HepG2 (cell line): ENCODE results near the gene TMEM87B. TPM values are rescaled to one million over a fixed set of nuclear protein-coding genes. Genes with fewer than 3 reads are reported as not detected.

Source experiments
- CAMTA2 ChIP-seq: sonication (generic); formaldehyde crosslinking; IDR thresholded peaks from 2 replicates; pipeline ENCODE4 v1.4.0; 2020; ENCODE audit warnings: mild to moderate bottlenecking, missing genetic modification reagents, borderline replicate concordance
- GRHL1 ChIP-seq: sonication (generic); formaldehyde crosslinking; conservative IDR thresholded peaks from 2 replicates; pipeline ENCODE4 v1.8.0; 2022; ENCODE audit warnings: missing genetic modification reagents
- MAFF ChIP-seq: IDR thresholded peaks from 2 replicates; pipeline ENCODE4 v1.6.1; 2011; ENCODE audit warnings: low read depth, low read length, improper control_type of control experiment
- MXD4 ChIP-seq: IDR thresholded peaks from 2 replicates; pipeline ENCODE4 v1.6.1; 2016; ENCODE audit warnings: mild to moderate bottlenecking, missing biosample characterization, missing genetic modification reagents
- RBM39 ChIP-seq: fragments of 200-400 bp; formaldehyde crosslinking; IDR thresholded peaks from one replicate; pipeline ENCODE4 v1.6.1; 2018; ENCODE audit warnings: antibody characterized with exemption, mild to moderate bottlenecking, low read depth, low read length; ENCODE audit not compliant: poor library complexity, severe bottlenecking
- ZFY ChIP-seq: sonication (generic); formaldehyde crosslinking; IDR thresholded peaks from 2 replicates; pipeline ENCODE4 v1.4.0; 2020; ENCODE audit warnings: missing genetic modification reagents
- ZNF792 ChIP-seq: IDR thresholded peaks from 2 replicates; pipeline ENCODE4 v1.6.1; 2016
- ZNF878 ChIP-seq: sonication (generic); formaldehyde crosslinking; IDR thresholded peaks from 2 replicates; pipeline ENCODE4 v1.8.1; 2023; ENCODE audit warnings: mild to moderate bottlenecking, missing genetic modification reagents, moderate library complexity
- polyA plus RNA-seq, 8 experiments: library from polyadenylated mRNA; depleted of rRNA in 3 of 8; stranded (reverse) in 7 of 8; unstranded in 1 of 8; fragments of >200 nt; fragmentation: Illumina TruSeq in 4 of 8; extraction: Trizol in 4 of 8; gene quantifications; 2 replicates each; pipeline versions ENCODE4 v1.2.1 to v1.2.3, GENCODE V29; 2011 to 2016; ENCODE audit warnings: low read depth in 4 of 8, missing spikeins in 1 of 8, mixed read lengths in 1 of 8; ENCODE audit not compliant: insufficient read depth in 1 of 8
- total RNA-seq, 5 experiments: library from RNA; depleted of rRNA; stranded (reverse); fragments of >200 nt; fragmentation: Illumina TruSeq; extraction: Trizol; gene quantifications; 2 replicates each; pipeline ENCODE4 v1.2.3, GENCODE V29; 2016; ENCODE audit warnings: low read depth in 1 of 5
- TF ChIP-seq, protein P1 (sequence below), 2 experiments: fragments of 450-650 bp in 1 of 2; sonication (generic) in 1 of 2; formaldehyde crosslinking in 1 of 2; IDR thresholded peaks; 2 replicates each; pipeline versions ENCODE4 v1.6.1 to v1.8.0; 2016 to 2022; ENCODE audit warnings: antibody characterized with exemption in 1 of 2, mild to moderate bottlenecking in 1 of 2, missing genetic modification reagents in 1 of 2

Gene TMEM87B
- total and polyA plus RNA-seq, 2 of the 13 experiments (the other 11 are each of a cell fraction or from before 2014, with no cell fraction given): 15.1 to 16.2 TPM

DNA sequence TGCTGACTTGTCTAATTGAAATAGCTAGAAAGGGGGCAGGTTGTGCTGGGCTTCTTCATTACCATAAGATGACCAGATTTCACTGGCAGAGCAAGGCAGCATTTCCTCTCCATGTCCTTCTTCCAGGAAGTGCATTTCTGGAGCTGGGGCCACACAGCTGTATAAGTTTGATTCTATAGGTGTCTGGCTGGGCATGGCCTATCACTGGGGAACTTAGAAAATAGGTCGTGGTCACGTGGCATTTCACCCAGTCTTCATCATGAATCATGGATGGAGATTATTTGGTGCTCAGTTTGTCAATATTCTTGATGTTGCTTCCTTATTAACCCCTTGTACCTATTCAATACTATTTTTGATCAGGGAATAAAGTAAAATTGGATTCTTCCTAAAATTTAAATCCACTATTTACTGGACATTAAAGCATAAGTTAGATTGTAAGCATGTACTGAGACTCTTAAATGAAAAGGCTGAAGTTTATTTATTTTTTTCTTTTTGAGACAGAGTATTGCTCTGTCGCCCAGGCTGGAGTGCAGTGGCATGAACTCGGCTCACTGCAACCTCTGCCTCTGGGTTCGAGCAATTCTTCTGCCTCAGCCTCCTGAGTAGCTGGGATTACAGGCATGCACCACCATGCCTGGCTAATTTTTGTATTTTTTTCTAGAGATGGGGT, 49.5 kb upstream of the TMEM87B start (continued):
- TF ChIP-seq, protein P1, sequence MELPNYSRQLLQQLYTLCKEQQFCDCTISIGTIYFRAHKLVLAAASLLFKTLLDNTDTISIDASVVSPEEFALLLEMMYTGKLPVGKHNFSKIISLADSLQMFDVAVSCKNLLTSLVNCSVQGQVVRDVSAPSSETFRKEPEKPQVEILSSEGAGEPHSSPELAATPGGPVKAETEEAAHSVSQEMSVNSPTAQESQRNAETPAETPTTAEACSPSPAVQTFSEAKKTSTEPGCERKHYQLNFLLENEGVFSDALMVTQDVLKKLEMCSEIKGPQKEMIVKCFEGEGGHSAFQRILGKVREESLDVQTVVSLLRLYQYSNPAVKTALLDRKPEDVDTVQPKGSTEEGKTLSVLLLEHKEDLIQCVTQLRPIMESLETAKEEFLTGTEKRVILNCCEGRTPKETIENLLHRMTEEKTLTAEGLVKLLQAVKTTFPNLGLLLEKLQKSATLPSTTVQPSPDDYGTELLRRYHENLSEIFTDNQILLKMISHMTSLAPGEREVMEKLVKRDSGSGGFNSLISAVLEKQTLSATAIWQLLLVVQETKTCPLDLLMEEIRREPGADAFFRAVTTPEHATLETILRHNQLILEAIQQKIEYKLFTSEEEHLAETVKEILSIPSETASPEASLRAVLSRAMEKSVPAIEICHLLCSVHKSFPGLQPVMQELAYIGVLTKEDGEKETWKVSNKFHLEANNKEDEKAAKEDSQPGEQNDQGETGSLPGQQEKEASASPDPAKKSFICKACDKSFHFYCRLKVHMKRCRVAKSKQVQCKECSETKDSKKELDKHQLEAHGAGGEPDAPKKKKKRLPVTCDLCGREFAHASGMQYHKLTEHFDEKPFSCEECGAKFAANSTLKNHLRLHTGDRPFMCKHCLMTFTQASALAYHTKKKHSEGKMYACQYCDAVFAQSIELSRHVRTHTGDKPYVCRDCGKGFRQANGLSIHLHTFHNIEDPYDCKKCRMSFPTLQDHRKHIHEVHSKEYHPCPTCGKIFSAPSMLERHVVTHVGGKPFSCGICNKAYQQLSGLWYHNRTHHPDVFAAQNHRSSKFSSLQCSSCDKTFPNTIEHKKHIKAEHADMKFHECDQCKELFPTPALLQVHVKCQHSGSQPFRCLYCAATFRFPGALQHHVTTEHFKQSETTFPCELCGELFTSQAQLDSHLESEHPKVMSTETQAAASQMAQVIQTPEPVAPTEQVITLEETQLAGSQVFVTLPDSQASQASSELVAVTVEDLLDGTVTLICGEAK (IDR thresholded peaks at IDR 0.05): no peak
- TF ChIP-seq, protein P1 (CRISPR knock-in tag; IDR thresholded peaks at IDR 0.05): no peak
- no peak for TF ChIP-seq ZFY (CRISPR knock-in tag)
- TF ChIP-seq CAMTA2: no peak
- TF ChIP-seq ZNF792 (CRISPR knock-in tag): no peak
- no peak for TF ChIP-seq MXD4 (CRISPR knock-in tag)
- no peak for TF ChIP-seq RBM39
- no peak for TF ChIP-seq MAFF
- no peak for TF ChIP-seq GRHL1
- TF ChIP-seq ZNF878: no peak
